Limb (tissue), 2 donors: ENCODE data around the gene HECTD4.
A peak's percentile ranks its signal among the peaks of the same experiment; 100 is the strongest.
"Not testable (repeated sequence)": the region's sequence is repeated elsewhere in the genome, so short reads cannot be mapped to it uniquely, and the experiment has no call there.

Experiments
- DNase-seq, 2 donors: peaks; one replicate each; pipeline ENCODE4 v3.0.0-alpha.2; 2016; ENCODE audit errors: extremely low spot score in 2 of 2

HECTD4 gene

DNA sequence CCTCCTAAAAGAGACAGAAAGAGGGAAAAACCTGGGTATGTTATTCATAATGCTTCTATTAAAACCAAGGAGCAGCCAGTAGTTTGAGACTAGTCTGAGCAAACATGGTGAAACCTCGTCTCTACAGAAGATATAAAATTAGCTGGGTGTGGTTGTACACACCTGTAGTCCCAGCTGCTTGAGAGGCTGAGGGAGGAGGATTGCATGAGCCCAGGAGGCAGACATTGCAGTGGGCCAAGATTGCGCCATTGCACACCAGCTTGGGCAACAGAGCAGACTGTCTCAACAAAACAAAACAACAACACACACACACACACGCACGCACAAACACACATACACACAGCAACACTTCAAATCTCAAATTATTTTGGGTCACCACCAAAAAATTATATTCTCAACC, 27.8 kb downstream of the HECTD4 start:
- no peak for DNase-seq

DNA sequence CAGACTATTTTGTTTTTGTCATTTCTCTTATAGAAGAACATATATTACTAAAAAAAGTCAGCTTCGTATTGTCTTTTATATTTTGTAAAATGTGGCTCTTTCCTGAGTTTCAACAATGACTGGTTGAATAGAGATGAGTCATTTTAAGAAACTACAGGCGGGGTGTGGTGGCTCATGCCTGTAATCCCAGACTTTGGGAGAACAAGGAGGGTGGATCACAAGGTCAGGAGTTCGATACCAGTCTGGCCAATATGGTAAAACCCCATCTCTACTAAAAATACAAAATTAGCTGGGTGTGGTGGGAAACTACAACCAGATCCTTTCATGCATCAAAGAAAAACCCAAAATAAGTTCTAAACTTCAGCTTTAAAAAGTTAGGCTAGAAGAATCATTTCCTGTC, 28.8 kb downstream of the HECTD4 start:
- DNase-seq, result no peak

DNA sequence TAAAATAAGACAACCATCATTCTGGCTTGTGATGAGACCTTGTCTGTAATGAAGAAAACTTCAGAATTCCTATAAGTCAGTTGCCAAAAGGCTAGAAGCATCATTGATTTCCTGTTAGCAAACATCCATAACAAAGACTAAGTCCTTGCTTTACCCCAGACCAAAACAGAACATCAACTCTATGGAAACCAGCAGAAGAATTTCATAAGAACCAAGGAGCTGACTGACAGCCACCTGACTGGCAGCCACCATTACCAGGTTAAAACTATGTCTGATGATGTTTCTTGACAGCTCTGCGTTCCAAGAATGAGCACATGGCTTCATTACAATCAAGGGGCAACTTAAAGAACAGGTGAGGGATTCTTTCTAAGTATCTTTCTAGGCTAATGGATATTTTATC, 29.3 kb downstream of the HECTD4 start:
- DNase-seq, result no peak

DNA sequence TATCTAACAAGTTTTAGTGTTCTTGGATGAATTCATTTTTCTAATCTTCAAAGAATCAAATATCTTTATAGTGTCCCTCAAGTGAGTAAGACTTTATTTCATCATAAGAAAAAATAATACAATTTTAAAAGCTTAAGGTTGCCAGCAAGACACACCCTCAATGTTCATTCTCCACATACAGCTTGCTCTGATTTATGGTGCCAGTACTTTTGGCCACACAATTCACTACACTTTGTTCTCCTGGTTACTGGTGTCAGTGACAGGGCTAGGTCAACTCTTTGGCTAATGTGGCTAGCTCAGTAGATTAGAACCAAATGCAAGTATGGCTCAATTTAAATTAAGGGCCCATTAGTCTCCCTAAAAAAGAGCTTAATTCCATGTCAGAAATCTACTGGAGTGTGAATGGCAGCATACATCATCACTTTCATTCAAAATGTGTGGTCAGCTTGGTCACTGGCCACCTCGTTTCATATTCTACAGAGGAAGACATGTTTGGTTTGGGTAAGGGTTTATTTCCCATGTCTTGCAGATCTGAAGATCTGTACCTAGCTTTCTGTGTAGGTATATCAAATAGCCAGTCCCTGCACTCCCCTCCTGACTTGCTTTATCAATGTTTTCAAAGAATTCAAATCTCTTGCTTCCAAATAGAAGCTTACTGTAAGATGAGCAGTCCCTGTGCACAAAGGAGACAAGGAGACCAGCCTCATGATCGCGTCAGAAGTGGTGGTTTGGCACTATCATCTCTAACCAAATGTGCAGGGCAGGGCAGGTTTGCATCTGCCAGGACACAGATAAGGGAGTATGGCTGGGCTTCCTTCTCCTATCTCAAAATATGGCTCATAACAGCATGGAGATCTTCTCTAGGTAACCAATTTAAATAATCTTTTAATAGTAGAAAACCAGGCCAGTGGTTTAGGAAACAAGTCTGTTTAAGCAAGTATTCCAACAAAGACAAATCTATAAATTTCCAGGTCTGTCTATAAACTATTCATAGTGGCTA, 31.3 kb downstream of the HECTD4 start:
- no peak for DNase-seq

DNA sequence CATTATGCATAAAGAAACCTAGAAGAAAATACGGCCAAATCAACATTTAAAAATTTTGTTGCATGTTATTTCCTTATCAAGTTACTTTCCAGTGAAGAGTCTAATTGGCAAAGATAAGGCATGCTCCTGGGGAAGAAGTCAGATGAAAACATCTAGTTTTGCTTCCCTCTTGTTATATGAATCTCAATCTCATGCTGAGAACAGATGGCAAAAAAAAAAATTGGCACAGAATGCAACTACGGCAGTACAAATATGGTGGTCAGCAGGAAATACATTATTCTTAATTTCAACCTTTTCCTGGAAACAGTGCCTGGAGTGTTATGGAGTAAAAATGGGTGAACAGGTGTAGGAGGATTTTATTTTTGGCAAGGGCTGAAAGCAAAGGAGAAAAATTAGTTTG, 32.8 kb downstream of the HECTD4 start:
- DNase-seq, result peak in 1 of 2 donors; percentile 36

DNA sequence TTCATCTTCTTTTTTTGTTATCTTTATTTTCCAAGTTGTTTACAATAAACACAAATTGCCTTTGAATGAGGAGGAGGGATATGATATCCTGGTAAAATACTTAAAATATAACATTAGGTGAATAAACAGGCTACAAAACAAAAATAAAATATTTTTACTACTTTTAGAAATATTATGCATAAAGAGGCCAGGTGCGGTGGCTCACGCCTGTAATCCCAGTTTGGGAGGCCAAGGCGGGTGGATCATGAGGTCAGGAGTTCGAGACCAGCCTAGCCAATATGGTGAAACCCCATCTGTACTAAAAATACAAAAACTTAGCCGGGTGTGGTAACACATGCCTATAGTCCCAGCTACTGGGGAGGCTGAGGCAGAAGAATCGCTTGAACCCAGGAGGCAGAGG, 33.3 kb downstream of the HECTD4 start:
- not testable (repeated sequence) for DNase-seq

DNA sequence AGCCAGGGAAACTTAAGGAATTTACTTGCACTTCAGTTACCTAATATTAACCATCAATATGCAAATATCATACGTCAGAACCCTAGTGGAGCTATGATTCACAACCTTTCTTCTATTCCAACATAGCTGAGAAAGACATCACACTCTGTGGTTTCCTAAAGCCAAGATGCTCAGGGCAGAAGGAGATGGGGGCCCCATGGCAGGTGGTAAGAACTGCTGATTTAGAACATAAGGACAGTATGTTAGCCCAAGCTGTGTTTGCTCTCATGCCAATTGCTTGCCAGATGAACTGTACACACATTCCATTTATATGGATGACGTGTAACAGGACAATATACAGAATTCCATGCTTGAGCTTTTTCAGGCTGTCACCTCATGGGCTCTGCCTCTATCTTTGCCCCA, 34.6 kb downstream of the HECTD4 start:
- DNase-seq, result peak in 1 of 2 donors; percentile 27

DNA sequence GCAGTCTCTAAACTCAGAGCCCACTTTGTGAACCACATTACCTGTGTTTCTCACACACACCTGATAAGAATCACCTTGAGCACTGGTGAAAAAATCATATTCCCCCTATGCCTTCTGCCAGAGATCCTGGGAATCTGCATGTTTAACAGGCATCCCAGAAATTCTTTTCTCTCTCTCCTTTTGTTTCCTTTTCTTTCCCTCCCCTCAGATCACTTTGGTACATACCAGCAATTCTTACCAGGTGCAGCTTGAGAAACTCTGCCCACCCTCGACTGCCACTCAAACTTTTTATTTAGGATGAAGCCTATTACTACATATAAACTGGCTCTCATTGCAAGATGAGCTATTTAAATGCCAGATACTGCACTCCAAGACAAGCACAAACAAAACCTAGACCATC, 36.0 kb downstream of the HECTD4 start:
- no peak for DNase-seq

DNA sequence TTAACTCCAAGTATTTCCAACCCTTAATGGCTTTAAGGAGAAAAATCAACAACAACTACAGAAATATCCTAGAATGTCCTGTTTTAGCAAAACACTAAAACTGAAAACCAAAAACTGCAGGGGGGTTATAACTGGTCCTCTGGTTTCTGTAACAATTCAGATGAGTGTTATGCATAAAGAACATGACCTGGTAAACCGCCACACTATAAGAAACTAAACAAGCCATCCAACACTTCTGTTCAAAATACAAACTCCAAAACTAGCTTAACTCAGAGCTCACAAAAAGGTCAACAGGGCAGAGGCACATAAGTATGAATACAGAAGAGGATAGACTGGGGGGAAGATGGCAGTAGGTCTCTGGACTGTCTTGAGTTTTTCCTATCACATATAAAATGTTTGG, 38.0 kb downstream of the HECTD4 start:
- no peak for DNase-seq

DNA sequence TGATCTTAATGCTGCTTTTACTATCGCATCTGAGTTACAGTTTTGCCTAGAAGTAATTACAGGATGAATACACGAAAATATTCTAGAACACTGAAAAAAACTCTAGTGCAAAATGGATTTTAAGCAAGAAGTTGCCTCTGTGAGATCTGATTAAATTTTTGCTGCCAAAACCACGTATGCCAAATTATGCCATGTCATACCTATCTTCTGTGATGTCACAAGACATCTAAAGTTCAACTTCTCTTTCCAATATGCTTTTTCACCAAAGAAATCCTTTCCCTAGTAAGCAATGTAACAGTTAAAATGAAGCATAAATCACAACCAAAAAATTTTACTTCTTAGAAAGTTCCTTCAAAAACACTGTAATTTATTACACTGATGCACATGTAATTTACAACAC, 39.6 kb downstream of the HECTD4 start:
- DNase-seq, result no peak

DNA sequence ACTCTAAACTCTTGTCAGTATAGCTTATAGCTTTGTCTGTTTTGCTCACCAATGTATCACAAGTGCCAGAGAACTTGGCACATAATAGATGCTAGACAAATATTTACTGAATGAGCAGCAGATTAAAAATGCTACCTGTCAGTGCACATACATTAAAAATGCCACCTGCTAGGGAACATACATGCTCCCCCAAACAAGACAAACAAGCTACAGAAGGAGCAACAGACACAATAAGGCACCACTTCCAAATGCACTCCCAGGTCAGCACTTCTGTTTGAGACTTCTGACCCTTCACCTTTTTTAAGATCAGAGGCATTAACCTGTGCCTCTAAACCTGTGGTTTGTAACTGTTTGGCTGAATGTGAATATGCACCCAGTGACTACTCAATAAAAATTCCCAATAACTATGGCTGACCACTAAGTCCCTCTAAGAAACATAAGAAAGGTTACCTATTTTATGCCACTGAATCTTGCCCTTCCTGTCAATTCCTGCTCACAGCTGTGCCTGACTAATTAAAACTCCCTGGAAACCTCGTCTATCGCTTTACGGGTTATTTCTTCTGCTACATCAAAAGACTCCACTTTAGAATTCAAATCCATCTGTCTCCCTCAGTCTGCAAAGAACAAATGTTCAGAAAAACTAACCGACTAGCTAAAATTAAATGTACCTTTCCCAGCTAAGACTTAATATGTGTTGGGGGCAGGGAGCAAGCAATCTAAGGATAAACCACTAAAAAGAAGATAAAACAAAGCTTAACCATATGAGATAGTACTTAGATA, 41.0 kb downstream of the HECTD4 start:
- DNase-seq, result no peak

DNA sequence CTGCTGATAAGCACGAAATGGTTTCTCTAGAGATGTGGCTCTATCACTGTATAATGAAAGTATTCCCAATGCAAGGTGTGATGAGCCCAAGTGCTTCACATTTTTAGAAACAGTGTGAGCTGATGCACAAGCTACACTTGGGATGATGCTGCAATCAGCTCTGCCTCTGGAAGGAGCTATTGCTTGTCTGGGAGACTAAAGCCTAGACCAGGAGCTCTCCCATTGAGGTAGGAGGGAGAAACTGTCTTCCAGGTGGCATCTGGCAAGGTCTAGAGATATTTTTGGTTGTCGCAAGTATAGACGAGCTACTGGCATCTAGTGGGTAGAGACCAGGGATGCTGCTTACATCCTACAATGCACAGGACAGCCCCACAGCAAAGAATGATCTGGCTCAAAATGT, 42.0 kb downstream of the HECTD4 start:
- no peak for DNase-seq

DNA sequence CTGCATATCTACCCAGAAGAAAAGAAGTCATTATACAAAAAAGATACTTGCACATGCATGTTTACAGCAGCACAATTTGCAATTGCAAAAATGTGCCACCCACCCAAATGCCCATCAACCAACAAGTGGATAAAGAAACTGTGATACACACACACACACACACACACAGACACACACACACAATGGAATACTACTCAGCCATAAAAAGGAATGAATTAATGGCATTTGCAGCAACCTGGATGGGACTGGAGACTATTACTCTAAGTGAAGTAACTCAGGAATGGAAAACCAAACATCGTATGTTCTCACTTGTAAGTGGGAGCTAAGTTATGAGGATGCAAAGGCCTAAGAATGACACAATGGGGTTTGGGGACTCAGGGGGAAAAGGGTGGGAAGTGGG, 47.2 kb downstream of the HECTD4 start:
- not testable (repeated sequence) for DNase-seq

DNA sequence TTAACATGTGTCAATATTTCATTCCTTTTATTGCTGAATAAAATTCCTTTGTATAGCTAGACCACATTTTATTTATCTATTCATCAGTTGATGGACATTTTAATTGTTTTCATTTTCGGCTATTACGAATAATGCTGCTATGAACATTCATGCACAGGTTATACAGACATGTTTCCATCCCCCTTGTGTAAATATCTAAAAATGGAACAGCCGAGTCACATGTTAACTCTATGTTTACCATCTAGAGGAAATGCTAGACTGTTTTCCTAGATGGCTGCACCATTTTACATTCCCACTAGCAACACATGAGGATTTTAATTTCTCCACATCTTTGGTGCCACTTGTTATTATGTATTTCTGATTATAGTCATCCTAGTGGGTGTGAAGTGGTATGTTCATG, 49.2 kb downstream of the HECTD4 start:
- DNase-seq, result no peak

DNA sequence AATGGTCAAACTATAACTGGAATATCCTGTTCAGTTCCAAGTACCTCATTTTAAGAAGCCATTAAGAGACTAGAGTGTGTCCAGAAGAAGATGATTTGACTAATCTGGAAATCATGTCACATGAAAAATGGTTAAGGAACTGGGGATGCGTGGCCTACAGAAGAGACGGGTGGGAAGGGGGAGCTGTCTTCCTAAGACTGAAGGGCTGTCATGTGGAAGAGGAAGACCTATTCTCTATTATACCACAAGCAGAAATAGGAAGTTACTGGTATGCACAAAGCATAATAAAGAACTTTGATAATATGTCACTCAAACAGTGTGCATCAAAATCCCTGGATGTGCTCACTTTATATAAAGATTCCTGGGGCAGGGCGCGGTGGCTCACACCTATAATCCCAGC, 50.3 kb downstream of the HECTD4 start:
- no peak for DNase-seq

DNA sequence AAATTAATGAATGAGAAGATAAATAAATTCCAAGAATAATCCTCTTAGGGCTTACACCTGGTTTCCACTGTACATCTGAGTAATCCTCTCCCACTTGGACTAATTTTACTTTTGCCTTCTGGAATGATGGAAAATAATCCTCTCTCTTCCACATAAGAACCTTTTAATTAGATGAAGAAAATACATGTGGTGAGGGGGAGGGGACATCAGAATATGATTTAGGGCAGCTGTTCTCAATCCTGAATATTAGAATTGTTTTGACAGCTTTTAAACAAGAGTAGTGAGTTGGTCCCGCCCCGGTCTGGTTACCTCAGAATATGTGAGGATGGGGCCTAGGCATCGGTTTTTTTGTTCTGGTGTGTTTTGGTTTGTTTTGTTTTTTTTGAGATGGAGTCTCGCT, 51.5 kb downstream of the HECTD4 start:
- no peak for DNase-seq

DNA sequence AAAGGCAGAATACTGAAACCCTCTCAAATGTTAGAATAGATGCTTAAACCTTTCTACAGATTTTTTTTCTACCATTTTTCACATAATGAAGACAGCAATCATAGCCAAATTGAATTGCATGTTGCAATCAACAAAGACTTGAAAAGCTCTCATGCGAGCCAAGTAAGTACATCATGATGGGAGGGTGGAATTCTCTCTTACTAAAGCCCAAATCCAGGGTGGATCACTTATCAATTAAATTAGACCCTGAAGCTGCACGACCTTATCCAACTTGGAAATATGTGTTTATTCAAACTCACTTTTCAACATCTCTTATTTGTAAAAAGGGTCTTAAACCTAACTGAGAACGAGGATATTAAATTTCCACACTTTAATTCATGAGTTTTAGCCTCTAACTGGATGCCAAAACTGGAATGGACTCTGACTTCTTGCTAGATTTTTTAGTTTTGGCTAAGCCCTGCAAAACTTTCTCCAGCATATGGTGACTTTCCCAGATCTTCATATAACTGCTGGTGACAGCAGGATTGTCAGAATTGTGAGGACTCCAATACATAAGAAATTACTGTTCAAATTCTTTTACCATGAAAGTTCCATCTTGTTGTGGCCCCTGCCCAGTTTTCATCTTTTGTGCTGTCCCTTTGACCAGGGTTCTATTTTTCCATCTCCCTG, 53.6 kb downstream of the HECTD4 start:
- no peak for DNase-seq

DNA sequence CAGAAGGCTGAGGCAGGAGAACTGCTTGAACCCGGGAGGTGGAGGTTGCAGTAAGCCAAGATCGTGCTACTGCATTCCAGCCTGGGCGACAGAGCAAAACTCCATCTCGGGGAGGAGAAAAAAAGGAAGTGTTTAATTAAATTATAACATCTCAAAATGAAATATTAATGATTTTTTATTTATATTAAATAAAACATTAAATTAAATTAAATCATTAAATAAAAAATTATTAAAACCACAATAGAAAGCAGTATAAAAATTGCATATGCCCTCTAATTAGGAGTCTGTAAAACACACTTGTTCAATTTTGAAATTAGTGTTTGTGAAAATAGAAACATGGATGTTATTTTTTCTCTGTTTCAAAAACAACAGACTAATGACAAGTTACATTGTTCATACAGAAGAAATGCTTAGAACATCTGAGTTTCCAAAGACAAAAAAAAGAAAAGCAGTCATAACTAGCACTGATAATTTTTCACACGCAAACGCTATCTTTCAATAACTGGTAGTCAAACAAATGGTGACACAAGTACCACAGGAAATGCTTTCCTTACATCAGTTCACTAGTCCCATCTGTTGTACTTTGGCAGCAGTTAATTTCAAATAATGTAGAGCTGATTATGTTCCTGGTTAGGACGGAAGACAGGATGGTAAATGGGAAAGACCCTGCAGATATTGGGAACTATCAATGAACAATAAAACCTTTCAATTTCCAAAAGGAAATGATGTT, 54.9 kb downstream of the HECTD4 start:
- no peak for DNase-seq

DNA sequence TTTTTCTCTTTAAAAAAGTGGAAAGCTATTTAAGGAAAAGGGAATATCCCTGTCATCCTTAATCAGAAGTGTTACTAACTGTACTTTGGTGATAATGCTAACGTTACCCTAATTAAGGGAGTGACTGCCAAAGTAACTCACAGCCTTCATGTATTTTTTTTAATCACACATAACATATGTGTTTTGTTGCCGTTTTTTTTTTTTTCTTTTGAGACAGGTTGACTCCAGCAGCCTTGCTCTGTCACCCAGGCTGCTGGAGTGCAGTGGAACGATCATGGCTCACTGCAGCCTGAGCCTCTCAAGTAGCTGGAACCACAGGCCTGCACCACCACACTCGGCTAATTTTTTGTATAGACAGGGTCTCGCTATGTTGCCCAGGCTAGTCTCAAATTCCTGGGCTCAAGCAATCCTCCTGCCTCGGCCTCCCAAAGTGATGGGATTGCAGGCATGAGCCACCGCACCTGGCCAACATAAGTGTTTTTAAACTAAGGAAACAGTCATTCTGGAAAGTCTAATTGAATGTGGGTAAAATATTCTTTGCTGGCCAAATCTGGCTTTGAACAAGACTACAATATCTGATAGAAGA, 56.5 kb downstream of the HECTD4 start:
- DNase-seq, result no peak

DNA sequence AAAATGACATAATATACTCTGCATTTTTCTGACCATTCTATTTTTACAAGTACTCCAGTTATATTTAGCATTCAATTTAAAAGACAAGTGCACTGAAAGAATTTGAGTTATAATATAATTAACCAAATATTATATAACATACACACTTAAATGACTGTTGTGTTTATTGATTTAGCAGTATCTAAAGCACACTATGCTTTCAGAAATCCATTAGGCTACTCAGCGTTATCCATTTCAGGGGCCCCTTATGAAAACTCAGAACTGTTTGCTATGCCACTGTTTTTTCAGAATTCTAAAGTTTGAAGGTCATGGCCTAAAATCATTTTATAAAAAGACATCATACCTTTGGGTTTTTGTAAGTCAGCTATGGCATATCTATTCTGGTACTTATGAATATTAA, 57.1 kb downstream of the HECTD4 start:
- no peak for DNase-seq
